ENCODE results near the gene MTCH2.

DNA sequence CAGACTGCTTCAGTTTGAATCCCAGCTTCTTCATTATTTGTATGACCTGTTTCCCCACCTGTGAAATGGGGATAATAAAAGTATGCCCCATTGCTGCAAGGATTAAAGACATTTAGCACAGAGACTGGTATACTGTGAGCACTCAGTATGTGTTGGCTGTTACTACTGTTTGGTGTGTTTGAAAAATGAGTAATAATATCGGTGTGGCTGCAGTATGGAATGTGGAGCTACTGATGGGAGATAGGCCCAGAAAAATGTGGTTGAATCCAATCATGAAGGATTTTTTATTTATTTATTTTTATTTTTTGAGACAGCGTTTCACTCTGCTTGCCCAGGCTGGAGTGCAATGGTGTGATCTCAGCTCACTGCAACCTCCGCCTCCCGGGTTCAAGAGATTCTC, 39.1 kb downstream of the MTCH2 start:
- TF ChIP-seq CTCF (IDR thresholded peaks at IDR 0.05; ENCODE audit: low read depth, low read length) (no peak), EZH2phosphoT487 (IDR thresholded peaks at IDR 0.05; ENCODE audit: low read depth) (no peak)

Measured in OCI-LY3 (cell line).